Neuronal stem cell (in vitro differentiated cells): ENCODE measurements around the gene CDR2.
A peak's percentile ranks its signal among the peaks of the same experiment; 100 is the strongest.

Source experiments
- DNase-seq: peaks from one replicate; pipeline ENCODE4 v3.0.0-alpha.2; 2013; ENCODE audit warnings: low spot score
- H2AFZ ChIP-seq: one replicate; pipeline ENCODE4 v1.6.1; 2013; ENCODE audit warnings: mild to moderate bottlenecking, low read length, inconsistent platforms
- H2AK5ac ChIP-seq: 2 replicates; pipeline ENCODE4 v1.6.1; 2013; ENCODE audit warnings: low read depth, mild to moderate bottlenecking, inconsistent platforms, low read length, moderate library complexity, mixed read lengths
- H2BK120ac ChIP-seq: 2 replicates; pipeline ENCODE4 v1.6.1; 2013; ENCODE audit warnings: low read depth, mild to moderate bottlenecking, inconsistent platforms, low read length, moderate library complexity, mixed read lengths
- H2BK12ac ChIP-seq: one replicate; pipeline ENCODE4 v1.6.1; 2013; ENCODE audit warnings: low read length, inconsistent platforms
- H2BK15ac ChIP-seq: 2 replicates; pipeline ENCODE4 v1.6.1; 2013; ENCODE audit warnings: mild to moderate bottlenecking, low read length, inconsistent platforms, mixed read lengths
- H2BK5ac ChIP-seq: one replicate; pipeline ENCODE4 v1.6.1; 2013; ENCODE audit warnings: inconsistent platforms, mild to moderate bottlenecking, low read length, moderate library complexity
- H3K14ac ChIP-seq: one replicate; pipeline ENCODE4 v1.6.1; 2013; ENCODE audit warnings: low read length, inconsistent platforms
- H3K18ac ChIP-seq: 2 replicates; pipeline ENCODE4 v1.6.1; 2013; ENCODE audit warnings: low read length, inconsistent platforms
- H3K23ac ChIP-seq: 2 replicates; pipeline ENCODE4 v1.6.1; 2013; ENCODE audit warnings: low read depth, mild to moderate bottlenecking, mixed read lengths, low read length, inconsistent platforms; ENCODE audit not compliant: poor library complexity
- H3K27ac ChIP-seq: replicated peaks from 3 replicates; pipeline ENCODE4 v1.5.1; 2013; ENCODE audit warnings: low read length, inconsistent platforms
- H3K27me3 ChIP-seq, 3 experiments: 2 replicates each; pipeline ENCODE4 v1.6.1; 2013; ENCODE audit warnings: low read length in 3 of 3, mild to moderate bottlenecking in 2 of 3, inconsistent platforms in 1 of 3, low read depth in 1 of 3, mixed read lengths in 1 of 3, moderate library complexity in 1 of 3; ENCODE audit not compliant: control insufficient read depth in 3 of 3, insufficient read depth in 3 of 3
- H3K36me3 ChIP-seq, 2 donors: replicated peaks in 1 of 2; 2 replicates each; pipeline ENCODE4 v1.6.1; 2013; ENCODE audit warnings: low read length in 2 of 2; ENCODE audit not compliant: control insufficient read depth in 2 of 2, insufficient read depth in 2 of 2
- H3K4ac ChIP-seq: 2 replicates; pipeline ENCODE4 v1.6.1; 2013; ENCODE audit warnings: inconsistent platforms, mild to moderate bottlenecking, low read length, moderate library complexity
- H3K4me1 ChIP-seq, 2 donors: 1 replicate in 1 of 2; 2 replicates in 1 of 2; pipeline ENCODE4 v1.6.1; 2013; ENCODE audit warnings: low read length in 2 of 2, low read depth in 1 of 2; ENCODE audit not compliant: control insufficient read depth in 2 of 2, insufficient read depth in 1 of 2
- H3K4me2 ChIP-seq: one replicate; pipeline ENCODE4 v1.6.1; 2013; ENCODE audit warnings: mild to moderate bottlenecking, low read length, inconsistent platforms; ENCODE audit not compliant: insufficient read depth, poor library complexity, severe bottlenecking
- H3K4me3 ChIP-seq, 2 donors: 2 replicates each; pipeline ENCODE4 v1.5.1; 2013; ENCODE audit warnings: low read length in 2 of 2, mild to moderate bottlenecking in 2 of 2, inconsistent platforms in 1 of 2, moderate library complexity in 1 of 2
- H3K79me1 ChIP-seq: one replicate; pipeline ENCODE4 v1.6.1; 2013; ENCODE audit warnings: low read depth, mild to moderate bottlenecking, inconsistent platforms, low read length, moderate library complexity
- H3K9ac ChIP-seq: one replicate; pipeline ENCODE4 v1.6.1; 2013; ENCODE audit warnings: mild to moderate bottlenecking, low read depth, low read length, inconsistent platforms; ENCODE audit not compliant: poor library complexity
- H3K9me3 ChIP-seq, 2 donors: replicated peaks in 1 of 2; 2 replicates each; pipeline versions ENCODE3 to v1.6.1; 2013; ENCODE audit warnings: low read length in 2 of 2, mild to moderate bottlenecking in 2 of 2, inconsistent platforms in 1 of 2, low read depth in 1 of 2, mixed read lengths in 1 of 2, moderate library complexity in 1 of 2; ENCODE audit not compliant: control insufficient read depth in 2 of 2, insufficient read depth in 1 of 2
- H4K8ac ChIP-seq: one replicate; pipeline ENCODE4 v1.6.1; 2013; ENCODE audit warnings: low read depth, mild to moderate bottlenecking, inconsistent platforms, low read length, moderate library complexity
- H4K91ac ChIP-seq: one replicate; pipeline ENCODE4 v1.6.1; 2013; ENCODE audit warnings: low read length, low read depth, mild to moderate bottlenecking, inconsistent platforms; ENCODE audit not compliant: poor library complexity
- WGBS, 2 donors: extraction: QIAGEN DNeasy Blood & Tissue Kit; methylation state at CpG; one replicate each; pipeline ENCODE4 v1.1.7; 2013; ENCODE audit warnings: missing lambda C conversion rate in 2 of 2, mixed read lengths in 1 of 2; ENCODE audit not compliant: insufficient read length in 2 of 2, insufficient replicate concordance in 1 of 2; ENCODE audit errors: extremely low coverage in 2 of 2; 5-methylcytosine and 5-hydroxymethylcytosine counted together

Gene CDR2

DNA sequence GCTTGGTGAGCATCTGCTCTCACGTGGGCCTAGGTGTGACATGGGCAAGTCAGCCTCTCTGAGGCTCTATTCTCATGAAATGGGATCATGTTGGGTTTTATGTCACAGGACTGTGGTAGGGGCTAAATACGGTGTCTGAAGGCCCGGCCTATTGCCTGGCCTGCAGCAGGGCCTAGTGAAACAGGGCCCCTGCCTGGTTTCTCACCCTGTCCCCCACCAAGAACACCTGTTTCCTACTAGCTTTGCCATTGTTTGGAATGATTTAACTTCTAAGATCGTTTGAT lies 48.1 kb downstream of the CDR2 start:
- no peak for DNase-seq
- no peak overlapping the region for H2BK12ac ChIP-seq
- H3K27ac ChIP-seq, result no peak overlapping the region
- H3K4ac ChIP-seq, result no peak overlapping the region
- H2AFZ ChIP-seq, result no peak overlapping the region
- no peak overlapping the region for H3K23ac ChIP-seq
- H3K4me3 ChIP-seq, result no peak overlapping the region
- H3K4me1 ChIP-seq, result no peaks in the 10 kb centered on the region
- H3K27me3 ChIP-seq, result no peaks in the 10 kb centered on the region
- H2AK5ac ChIP-seq, result no peak overlapping the region
- no peak overlapping the region for H4K8ac ChIP-seq
- H3K18ac ChIP-seq, result no peak overlapping the region
- peaks cover 0 to 2% of the 10 kb centered on the region in 2 donors for H3K9me3 ChIP-seq
- H3K79me1 ChIP-seq, result peaks cover 15% of the 10 kb centered on the region
- H3K4me2 ChIP-seq, result no peak overlapping the region
- H2BK120ac ChIP-seq, result no peak overlapping the region
- no peak overlapping the region for H3K14ac ChIP-seq
- WGBS, 2 donors, result no CpG with 5 or more reads among the region's 4 CpGs
- no peak overlapping the region for H3K9ac ChIP-seq
- H2BK5ac ChIP-seq, result no peak overlapping the region
- no peak overlapping the region for H4K91ac ChIP-seq
- H2BK15ac ChIP-seq, result no peak overlapping the region
- H3K36me3 ChIP-seq, result peaks cover 66 to 89% of the 10 kb centered on the region in 2 donors

DNA sequence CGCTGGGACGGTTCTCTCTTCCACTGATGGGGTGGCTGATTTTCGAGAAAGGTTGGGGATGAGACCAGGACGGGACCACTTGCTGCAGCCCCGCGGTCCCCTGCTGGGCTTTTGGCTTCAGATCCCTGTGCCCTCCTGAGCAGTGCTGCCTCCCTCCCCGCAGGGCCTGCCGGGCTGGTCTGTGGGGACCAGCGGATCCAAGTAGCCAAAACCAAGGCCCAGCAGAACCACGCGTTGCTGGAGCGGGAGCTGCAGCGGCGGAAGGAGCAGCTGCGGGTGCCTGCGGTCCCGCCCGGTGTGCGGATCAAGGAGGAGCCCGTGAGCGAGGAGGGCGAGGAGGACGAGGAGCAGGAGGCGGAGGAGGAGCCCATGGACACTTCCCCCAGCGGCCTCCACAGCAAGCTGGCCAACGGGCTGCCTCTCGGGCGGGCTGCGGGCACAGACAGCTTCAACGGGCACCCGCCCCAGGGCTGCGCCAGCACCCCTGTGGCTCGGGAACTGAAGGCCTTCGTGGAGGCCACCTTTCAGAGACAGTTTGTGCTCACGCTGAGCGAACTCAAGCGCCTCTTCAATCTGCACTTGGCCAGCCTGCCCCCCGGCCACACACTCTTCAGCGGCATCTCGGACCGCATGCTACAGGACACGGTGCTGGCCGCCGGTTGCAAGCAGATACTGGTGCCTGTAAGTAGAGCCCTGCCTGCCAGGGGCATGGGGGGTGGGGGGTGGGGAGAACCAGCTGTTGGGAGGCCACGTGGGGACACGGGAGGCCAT lies 48.6 kb downstream of the CDR2 start:
- no peak overlapping the region for H2AK5ac ChIP-seq
- H3K27ac ChIP-seq, result no peak overlapping the region
- DNase-seq, result no peak
- no peak overlapping the region for H3K4me3 ChIP-seq
- H2BK12ac ChIP-seq, result no peak overlapping the region
- H3K4ac ChIP-seq, result peak overlapping the region; percentile 37
- no peak overlapping the region for H3K18ac ChIP-seq
- peak overlapping the region; percentile 21 for H3K9ac ChIP-seq
- peak overlapping the region; percentile 38 for H3K14ac ChIP-seq
- H3K23ac ChIP-seq, result peak overlapping the region; percentile 65
- H3K9me3 ChIP-seq, result peaks cover 0 to 2% of the 10 kb centered on the region in 2 donors
- no peak overlapping the region for H2BK15ac ChIP-seq
- peak overlapping the region; percentile 65 for H4K8ac ChIP-seq
- peak overlapping the region; percentile 53 for H2BK5ac ChIP-seq
- H3K79me1 ChIP-seq, result peaks cover 15% of the 10 kb centered on the region
- H3K4me1 ChIP-seq, result no peaks in the 10 kb centered on the region
- no peak overlapping the region for H2BK120ac ChIP-seq
- H3K36me3 ChIP-seq, result peaks cover 64 to 91% of the 10 kb centered on the region in 2 donors
- no peak overlapping the region for H4K91ac ChIP-seq
- no peak overlapping the region for H3K4me2 ChIP-seq
- H3K27me3 ChIP-seq, result no peaks in the 10 kb centered on the region
- no peak overlapping the region for H2AFZ ChIP-seq
- no CpG with 5 or more reads among the region's 46 CpGs for WGBS, 2 donors

DNA sequence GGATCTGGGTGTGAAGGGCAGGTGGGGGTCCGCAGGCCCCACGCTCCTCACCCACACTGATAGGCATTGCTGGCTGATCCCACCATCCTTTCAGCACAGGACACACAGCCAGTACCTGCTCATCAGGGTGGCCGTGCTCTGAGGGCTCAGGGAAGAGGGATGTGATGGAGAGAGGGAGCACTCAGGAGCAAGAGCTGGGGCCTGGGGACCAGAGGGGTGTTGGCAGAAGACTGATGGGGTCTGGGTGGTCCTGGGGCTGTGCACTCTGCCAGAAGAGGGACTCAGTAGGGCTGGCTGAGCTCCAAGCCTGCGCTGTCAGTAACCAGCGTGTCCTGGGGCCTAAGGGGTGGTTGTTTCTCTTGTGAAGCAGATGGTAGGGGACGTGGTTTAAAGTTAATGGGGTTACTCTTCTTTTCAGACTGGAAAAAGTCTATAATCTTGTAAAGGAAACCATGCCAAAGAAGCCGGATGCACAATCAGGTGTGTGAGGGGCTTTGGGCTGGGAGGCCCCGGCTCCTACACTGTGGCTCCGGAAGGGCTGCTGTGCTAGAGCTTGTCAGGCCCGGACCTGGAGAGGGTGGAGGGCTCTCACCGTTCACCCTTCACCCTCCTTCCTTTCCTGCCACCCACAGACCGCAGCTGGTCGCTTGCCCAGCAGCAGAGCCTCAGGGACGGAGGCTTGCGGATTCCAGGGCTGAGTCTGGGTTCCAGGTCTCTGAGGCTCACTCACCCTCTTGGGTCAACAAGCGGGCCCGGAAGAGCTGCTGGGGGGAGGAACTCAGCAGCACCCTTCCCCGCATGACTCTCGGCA lies 49.4 kb downstream of the CDR2 start:
- Histone ChIP-seq H3K23ac (peak overlapping the region; percentile 65), H3K36me3 (peaks cover 62 to 89% of the 10 kb centered on the region in 2 donors), H4K91ac (no peak overlapping the region), H3K4me3 (no peak overlapping the region), H3K14ac (no peak overlapping the region), H3K79me1 (peaks cover 15% of the 10 kb centered on the region), H3K27ac (no peak overlapping the region), H4K8ac (no peak overlapping the region), H3K27me3 (no peaks in the 10 kb centered on the region), H3K9me3 (peaks cover 0 to 2% of the 10 kb centered on the region in 2 donors), H2AK5ac (no peak overlapping the region), H3K4me2 (no peak overlapping the region), H3K4ac (no peak overlapping the region), H2AFZ (no peak overlapping the region), H3K9ac (peak overlapping the region; percentile 9), H3K4me1 (no peaks in the 10 kb centered on the region), H2BK5ac (peak overlapping the region; percentile 53), H2BK12ac (no peak overlapping the region), H3K18ac (no peak overlapping the region), H2BK15ac (no peak overlapping the region), H2BK120ac (no peak overlapping the region)
- no CpG with 5 or more reads among the region's 19 CpGs for WGBS, 2 donors
- no peak for DNase-seq
